ENCODE measurements around the gene OGDHL.
"Not testable (repeated sequence)": the region's sequence is repeated elsewhere in the genome, so short reads cannot be mapped to it uniquely, and the experiment has no call there.

The OGDHL gene

GRCh38 chr10:49783645-49784044 is 21.5 kb upstream of the OGDHL start:
- H3K27ac ChIP-seq: no peak overlapping the region
- no peaks in the 10 kb centered on the region for H3K4me1 ChIP-seq
- no peak for TF ChIP-seq CTCF (IDR thresholded peaks at IDR 0.05)
- H3K4me3 ChIP-seq: no peak overlapping the region
- H3K36me3 ChIP-seq: no peaks in the 10 kb centered on the region
- DNase-seq: no peak
- peaks cover 0 to 2% of the 10 kb centered on the region in 2 donors for H3K27me3 ChIP-seq
- no peaks in the 10 kb centered on the region for H3K9me3 ChIP-seq
- intact Hi-C loops (cut with DNase I; ENCODE audit: low total_unique reads): no loop called here

- no peak for DNase-seq
- no peaks in the 10 kb centered on the region for H3K4me1 ChIP-seq
- no peak for TF ChIP-seq CTCF (IDR thresholded peaks at IDR 0.05)
- no peaks in the 10 kb centered on the region for H3K36me3 ChIP-seq
- no peak overlapping the region for H3K4me3 ChIP-seq
- peaks cover 0 to 2% of the 10 kb centered on the region in 2 donors for H3K27me3 ChIP-seq
- H3K27ac ChIP-seq: no peak overlapping the region
- intact Hi-C loops (cut with DNase I; ENCODE audit: low total_unique reads): no loop called here
- H3K9me3 ChIP-seq: no peaks in the 10 kb centered on the region
These were observed 19.1 kb upstream of the OGDHL start for GRCh38 chr10:49781247-49781646.

- no peak for TF ChIP-seq CTCF (IDR thresholded peaks at IDR 0.05)
- DNase-seq: no peak
- no peaks in the 10 kb centered on the region for H3K36me3 ChIP-seq
- no peak overlapping the region for H3K27ac ChIP-seq
- H3K9me3 ChIP-seq: no peaks in the 10 kb centered on the region
- peaks cover 0 to 2% of the 10 kb centered on the region in 2 donors for H3K27me3 ChIP-seq
- intact Hi-C loops (cut with DNase I; ENCODE audit: low total_unique reads): no loop called here
- H3K4me3 ChIP-seq: no peak overlapping the region
- no peaks in the 10 kb centered on the region for H3K4me1 ChIP-seq
These were observed 16.1 kb upstream of the OGDHL start for GRCh38 chr10:49778197-49778596.

GRCh38 chr10:49776851-49777250 is 14.7 kb upstream of the OGDHL start:
- no peak for DNase-seq
- H3K4me1 ChIP-seq: no peaks in the 10 kb centered on the region
- no peaks in the 10 kb centered on the region for H3K27me3 ChIP-seq
- intact Hi-C loops (cut with DNase I; ENCODE audit: low total_unique reads): no loop called here
- no peak overlapping the region for H3K27ac ChIP-seq
- no peaks in the 10 kb centered on the region for H3K36me3 ChIP-seq
- no peaks in the 10 kb centered on the region for H3K9me3 ChIP-seq
- no peak for TF ChIP-seq CTCF (IDR thresholded peaks at IDR 0.05)
- no peak overlapping the region for H3K4me3 ChIP-seq

GRCh38 chr10:49775014-49775413 is 12.9 kb upstream of the OGDHL start:
- Histone ChIP-seq H3K27me3 (peaks cover 0 to 1% of the 10 kb centered on the region in 2 donors), H3K27ac (no peak overlapping the region), H3K9me3 (no peaks in the 10 kb centered on the region), H3K4me1 (no peaks in the 10 kb centered on the region), H3K36me3 (no peaks in the 10 kb centered on the region), H3K4me3 (no peak overlapping the region)
- DNase-seq: no peak
- intact Hi-C loops (cut with DNase I; ENCODE audit: low total_unique reads): no loop called here
- no peak for TF ChIP-seq CTCF (IDR thresholded peaks at IDR 0.05)

- DNase-seq; H3K4me1 ChIP-seq; H3K36me3 ChIP-seq; H3K27ac ChIP-seq; H3K9me3 ChIP-seq; H3K4me3 ChIP-seq; intact Hi-C loops (cut with DNase I; ENCODE audit: low total_unique reads): not testable (repeated sequence)
- peaks cover 0 to 21% of the 10 kb centered on the region in 2 donors for H3K27me3 ChIP-seq
These were observed 10.8 kb upstream of the OGDHL start for GRCh38 chr10:49772944-49773343.

- H3K4me3 ChIP-seq; H3K36me3 ChIP-seq; DNase-seq; H3K27ac ChIP-seq; intact Hi-C loops (cut with DNase I; ENCODE audit: low total_unique reads); H3K4me1 ChIP-seq: not testable (repeated sequence)
- peaks cover 0 to 31% of the 10 kb centered on the region in 2 donors for H3K27me3 ChIP-seq
- H3K9me3 ChIP-seq: peaks cover 0 to 13% (median 3%) of the 10 kb centered on the region in 3 donors
These were observed 8.9 kb upstream of the OGDHL start for GRCh38 chr10:49771046-49771445.
